ENCODE results near the gene RAD51B. TPM values are rescaled to one million over a fixed set of nuclear protein-coding genes. Genes with fewer than 3 reads are reported as not detected.

RAD51B gene
- total RNA-seq, 4 donors from 2014 or later: 19.6 to 39.7 (median 25.4) TPM

GRCh38 chr14:68377459-68377858 lies 557.9 kb downstream of the RAD51B start:
- TF ChIP-seq POLR2AphosphoS5 (IDR thresholded peaks at IDR 0.05) (peak in 1 of 3 donors; percentile 28), POLR2A (IDR thresholded peaks at IDR 0.05) (no peak)
- no peak overlapping the region for H3K4me3 ChIP-seq
- no peaks in the 10 kb centered on the region for H3K36me3 ChIP-seq
- no peaks in the 10 kb centered on the region for H3K27me3 ChIP-seq
- no peaks in the 10 kb centered on the region for H3K9me3 ChIP-seq
- WGBS: 38% methylated on average over 8 of the region's 8 CpGs
- H3K27ac ChIP-seq: peak overlapping the region; percentile 74
- DNase-seq (ENCODE audit: low spot score in 2 of 2): peak; percentile 75 to 83
- H3K4me1 ChIP-seq: peaks cover 69% of the 10 kb centered on the region

- Histone ChIP-seq H3K9me3 (no peaks in the 10 kb centered on the region), H3K27me3 (no peaks in the 10 kb centered on the region), H3K4me3 (no peak overlapping the region), H3K36me3 (no peaks in the 10 kb centered on the region), H3K4me1 (peaks cover 76% of the 10 kb centered on the region), H3K27ac (peak overlapping the region; percentile 52)
- TF ChIP-seq EP300 (IDR thresholded peaks at IDR 0.05) (no peak), POLR2A (IDR thresholded peaks at IDR 0.05) (no peak), POLR2AphosphoS5 (IDR thresholded peaks at IDR 0.05) (no peak)
- TF ChIP-seq, protein P1, sequence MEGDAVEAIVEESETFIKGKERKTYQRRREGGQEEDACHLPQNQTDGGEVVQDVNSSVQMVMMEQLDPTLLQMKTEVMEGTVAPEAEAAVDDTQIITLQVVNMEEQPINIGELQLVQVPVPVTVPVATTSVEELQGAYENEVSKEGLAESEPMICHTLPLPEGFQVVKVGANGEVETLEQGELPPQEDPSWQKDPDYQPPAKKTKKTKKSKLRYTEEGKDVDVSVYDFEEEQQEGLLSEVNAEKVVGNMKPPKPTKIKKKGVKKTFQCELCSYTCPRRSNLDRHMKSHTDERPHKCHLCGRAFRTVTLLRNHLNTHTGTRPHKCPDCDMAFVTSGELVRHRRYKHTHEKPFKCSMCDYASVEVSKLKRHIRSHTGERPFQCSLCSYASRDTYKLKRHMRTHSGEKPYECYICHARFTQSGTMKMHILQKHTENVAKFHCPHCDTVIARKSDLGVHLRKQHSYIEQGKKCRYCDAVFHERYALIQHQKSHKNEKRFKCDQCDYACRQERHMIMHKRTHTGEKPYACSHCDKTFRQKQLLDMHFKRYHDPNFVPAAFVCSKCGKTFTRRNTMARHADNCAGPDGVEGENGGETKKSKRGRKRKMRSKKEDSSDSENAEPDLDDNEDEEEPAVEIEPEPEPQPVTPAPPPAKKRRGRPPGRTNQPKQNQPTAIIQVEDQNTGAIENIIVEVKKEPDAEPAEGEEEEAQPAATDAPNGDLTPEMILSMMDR (IDR thresholded peaks at IDR 0.05): no peak
- DNase-seq (ENCODE audit: low spot score in 2 of 2): no peak
- 67% methylated on average over 8 of the region's 8 CpGs for WGBS
These were observed 560.1 kb downstream of the RAD51B start for GRCh38 chr14:68379510-68380328.

DNA sequence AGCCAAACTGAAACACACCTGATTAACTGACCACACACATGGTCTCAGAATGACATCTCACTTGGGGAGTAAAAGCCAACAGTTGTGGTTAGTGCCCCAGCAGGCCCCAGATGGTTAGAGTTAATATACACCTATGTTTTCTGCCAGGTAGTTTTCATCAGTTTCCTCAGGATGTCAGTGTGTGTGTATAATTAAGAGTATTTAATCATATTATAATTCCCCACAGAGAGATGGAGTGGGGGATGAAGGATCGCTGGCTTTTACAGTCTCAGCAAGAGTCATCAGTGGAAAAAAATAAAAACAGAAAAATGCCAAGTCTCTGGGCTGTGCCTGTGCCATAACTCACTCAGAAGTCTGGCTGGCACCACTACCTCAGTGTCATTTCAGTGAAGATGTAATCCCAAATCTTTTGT lies 560.8 kb downstream of the RAD51B start:
- Histone ChIP-seq H3K4me3 (no peak overlapping the region), H3K9me3 (no peaks in the 10 kb centered on the region), H3K27me3 (no peaks in the 10 kb centered on the region), H3K36me3 (no peaks in the 10 kb centered on the region), H3K27ac (peak overlapping the region; percentile 52), H3K4me1 (peaks cover 74% of the 10 kb centered on the region)
- TF ChIP-seq EP300 (IDR thresholded peaks at IDR 0.05) (no peak), POLR2A (IDR thresholded peaks at IDR 0.05) (no peak), POLR2AphosphoS5 (IDR thresholded peaks at IDR 0.05) (no peak)
- TF ChIP-seq, protein P1 (IDR thresholded peaks at IDR 0.05): no peak
- WGBS: 21% methylated on average over 1 of the region's 1 CpG
- no peak for DNase-seq (ENCODE audit: low spot score in 2 of 2)

DNA sequence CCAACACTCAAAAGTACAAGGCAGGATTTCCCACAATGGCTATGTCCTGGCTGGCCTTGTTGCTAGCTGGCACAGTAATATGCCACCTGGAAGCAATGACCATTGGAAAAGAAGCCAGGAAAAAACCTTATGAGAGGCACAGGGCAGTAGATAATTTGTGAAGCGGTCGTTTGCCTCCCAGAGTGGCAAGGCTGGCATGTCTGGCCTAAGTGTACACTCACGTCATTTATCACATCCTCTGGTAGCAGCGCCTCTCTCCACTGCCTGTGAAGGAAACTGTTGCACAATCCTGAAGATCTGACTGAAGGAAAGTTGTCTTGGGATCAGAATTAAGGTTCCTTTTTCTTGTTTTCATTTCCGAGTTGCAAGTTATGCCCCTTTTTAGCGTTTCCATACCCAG lies 564.8 kb downstream of the RAD51B start:
- WGBS: 41% methylated on average over 6 of the region's 6 CpGs
- Histone ChIP-seq H3K9me3 (no peaks in the 10 kb centered on the region), H3K4me3 (no peak overlapping the region), H3K27ac (peak overlapping the region; percentile 59), H3K36me3 (no peaks in the 10 kb centered on the region), H3K4me1 (peaks cover 50% of the 10 kb centered on the region), H3K27me3 (no peaks in the 10 kb centered on the region)
- TF ChIP-seq POLR2AphosphoS5 (IDR thresholded peaks at IDR 0.05): peak in 1 of 3 donors; percentile 46
- TF ChIP-seq, protein P1 (IDR thresholded peaks at IDR 0.05): no peak
- no peak for DNase-seq (ENCODE audit: low spot score in 2 of 2)

DNA sequence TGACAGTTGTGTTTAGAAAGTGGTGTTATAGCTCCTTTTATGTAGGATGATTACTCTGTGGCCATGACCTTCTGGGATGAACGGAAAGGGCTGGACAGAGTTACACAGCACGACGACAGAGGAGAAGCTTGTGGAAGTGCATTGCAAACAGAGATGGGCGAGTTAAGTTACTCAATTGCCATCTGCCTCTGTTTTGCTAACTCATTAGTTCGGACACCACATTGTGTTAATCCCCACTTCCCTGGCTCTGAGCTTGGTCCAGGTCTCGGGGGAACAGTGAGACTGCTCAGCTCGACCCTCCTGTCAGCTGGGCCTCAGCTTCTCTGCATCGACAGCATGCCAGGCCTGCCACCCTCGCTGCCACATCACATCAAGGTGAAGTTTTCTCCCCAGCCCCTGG lies 565.3 kb downstream of the RAD51B start:
- 75% methylated on average over 9 of the region's 9 CpGs for WGBS
- Histone ChIP-seq H3K27ac (peak overlapping the region; percentile 59), H3K4me1 (peaks cover 44% of the 10 kb centered on the region), H3K4me3 (no peak overlapping the region), H3K9me3 (no peaks in the 10 kb centered on the region), H3K27me3 (no peaks in the 10 kb centered on the region), H3K36me3 (no peaks in the 10 kb centered on the region)
- DNase-seq (ENCODE audit: low spot score in 2 of 2): no peak
- TF ChIP-seq POLR2AphosphoS5 (IDR thresholded peaks at IDR 0.05): peak in 1 of 3 donors; percentile 25
- TF ChIP-seq, protein P1 (IDR thresholded peaks at IDR 0.05): no peak
